T-helper 22 cell (primary cell): ENCODE data around the gene OR8A1.

Experiments
- DNase-seq: peaks from one replicate; pipeline ENCODE4 v3.0.0-alpha.2; 2020; ENCODE audit warnings: low read depth

Gene OR8A1

DNA sequence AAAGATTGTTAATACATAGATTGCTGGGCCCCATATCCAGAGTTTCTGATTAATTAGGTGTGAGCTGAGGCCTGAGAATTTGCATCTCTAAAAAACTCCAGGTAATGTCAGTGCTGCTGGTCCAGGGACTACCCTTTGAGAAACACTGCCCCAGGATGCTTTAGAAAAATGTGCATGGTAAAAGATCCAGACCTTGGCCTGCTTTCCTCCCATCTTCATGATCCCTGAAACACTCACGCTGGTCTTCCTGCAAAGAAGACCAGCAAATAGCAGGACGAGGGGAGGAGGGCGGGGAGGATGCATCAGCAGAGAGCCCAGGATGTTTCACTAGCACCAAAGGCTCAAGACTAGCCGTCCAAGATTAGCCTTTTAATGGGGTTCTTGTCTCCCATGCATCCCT, at the start of gene OR8A1:
TSS of gene OR8A1 (plus strand) at position 301 of the 400 bp plus-strand sequence. CDS start 123 bp downstream, outside the sequence.
- no peak for DNase-seq

GRCh38 chr11:124520550-124520854, 49.3 kb upstream of the OR8A1 start:
- no peak for DNase-seq

- DNase-seq = no peak
Measured at GRCh38 chr11:124533626-124534025, 36.2 kb upstream of the OR8A1 start.

- no peak for DNase-seq
Measured at GRCh38 chr11:124534051-124534450, 35.7 kb upstream of the OR8A1 start.

DNA sequence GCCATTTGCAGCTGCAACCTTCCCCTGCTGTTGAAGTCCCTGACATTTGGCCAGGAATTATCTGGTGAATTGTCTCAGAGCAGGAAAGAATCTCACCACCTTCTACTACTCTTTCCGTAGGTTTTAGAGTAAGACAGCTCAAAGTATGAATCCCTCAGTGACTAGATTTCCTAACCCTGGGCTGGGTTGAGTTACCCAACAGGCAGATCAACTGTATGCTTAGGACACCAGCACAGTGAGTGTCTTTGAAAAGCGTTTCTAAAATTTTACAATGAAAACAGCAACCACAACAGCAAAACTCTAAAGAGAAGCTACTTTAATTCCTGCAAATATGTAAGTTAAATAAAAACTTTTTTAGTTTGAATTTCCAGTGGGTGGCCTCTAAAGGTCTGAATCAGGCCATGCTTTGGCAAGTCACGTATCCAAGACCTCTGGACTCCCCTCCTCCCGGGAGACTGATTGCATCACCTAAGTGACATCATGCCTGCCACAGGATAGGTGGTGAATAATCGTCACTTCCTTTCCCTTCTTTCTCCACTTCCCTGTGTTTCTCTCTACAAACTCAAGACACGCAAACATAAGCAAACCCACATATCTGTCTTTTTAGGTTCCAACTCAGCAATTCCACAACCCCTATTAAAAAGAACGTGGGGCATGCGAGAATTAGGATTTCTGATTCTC, 34.1 kb upstream of the OR8A1 start:
- no peak for DNase-seq

DNA sequence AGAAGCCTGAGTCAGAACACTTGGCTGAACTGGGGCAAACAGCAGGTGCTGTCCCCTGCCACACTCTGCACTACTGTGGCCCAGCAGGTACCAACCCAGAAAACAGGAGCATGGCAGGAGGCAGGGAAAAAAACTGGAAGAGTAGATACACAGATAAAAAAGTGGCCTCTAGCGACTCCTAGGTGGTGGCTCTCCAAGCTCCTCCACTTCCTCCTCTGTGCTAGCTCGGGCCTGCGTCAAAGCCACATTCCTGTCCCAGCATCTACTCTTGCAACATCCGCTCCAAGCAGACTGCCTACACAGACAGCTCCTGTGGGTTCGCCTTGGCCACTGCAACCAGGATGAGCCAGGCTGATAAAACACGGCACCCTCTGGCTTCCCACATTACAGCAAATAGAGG, 33.3 kb upstream of the OR8A1 start:
- no peak for DNase-seq

- DNase-seq = no peak
Measured at GRCh38 chr11:124538019-124538418, 31.8 kb upstream of the OR8A1 start.

GRCh38 chr11:124541204-124541603, 28.6 kb upstream of the OR8A1 start:
- DNase-seq = no peak

GRCh38 chr11:124543145-124543544, 26.7 kb upstream of the OR8A1 start:
- no peak for DNase-seq

- DNase-seq = no peak
Measured at GRCh38 chr11:124543554-124543953, 26.2 kb upstream of the OR8A1 start, which contains the start of gene OR8B12. TSS of gene OR8B12 (minus strand) at chr11:124543654. CDS start at chr11:124543654, 0 bp downstream.

DNA sequence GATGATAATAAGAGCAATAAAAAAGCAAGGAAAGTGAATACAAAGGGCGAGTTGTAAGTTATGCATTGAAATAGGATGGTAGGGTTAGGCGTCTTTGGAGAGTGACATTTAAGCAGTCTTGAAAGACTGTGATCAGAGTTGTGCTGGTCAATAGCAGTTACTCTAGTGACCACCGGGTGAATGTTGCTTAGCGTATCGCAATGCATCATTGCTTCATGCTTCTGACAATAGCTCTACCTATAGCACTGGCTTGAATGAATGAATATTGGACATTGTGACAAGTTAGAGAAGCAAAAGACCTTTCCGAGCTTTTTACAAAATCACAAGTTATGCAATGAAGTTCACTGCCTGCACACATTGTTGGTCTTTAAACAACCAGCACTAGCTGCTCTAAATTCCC, 18.6 kb upstream of the OR8A1 start:
- no peak for DNase-seq

DNA sequence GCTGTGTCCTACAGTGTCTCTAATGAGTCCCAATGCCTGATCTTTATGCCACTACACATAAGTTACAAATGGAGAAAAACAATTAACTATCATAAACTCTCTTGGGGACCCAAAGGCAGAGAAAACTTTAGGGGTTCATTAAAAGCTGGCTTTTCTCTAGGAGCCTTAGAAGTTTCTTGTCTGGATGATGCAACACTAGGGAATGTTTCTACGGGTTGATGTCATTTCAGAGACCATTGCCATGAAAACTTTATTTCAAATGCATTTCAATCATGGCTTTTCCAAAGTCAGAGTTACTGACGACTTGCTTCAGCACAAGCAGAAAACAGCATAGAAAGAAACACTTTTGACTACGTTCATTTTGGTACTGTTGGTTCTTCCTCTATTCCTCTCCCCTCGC, 17.8 kb upstream of the OR8A1 start:
- DNase-seq = no peak

- no peak for DNase-seq
Measured at GRCh38 chr11:124556828-124557227, 13.0 kb upstream of the OR8A1 start.

DNA sequence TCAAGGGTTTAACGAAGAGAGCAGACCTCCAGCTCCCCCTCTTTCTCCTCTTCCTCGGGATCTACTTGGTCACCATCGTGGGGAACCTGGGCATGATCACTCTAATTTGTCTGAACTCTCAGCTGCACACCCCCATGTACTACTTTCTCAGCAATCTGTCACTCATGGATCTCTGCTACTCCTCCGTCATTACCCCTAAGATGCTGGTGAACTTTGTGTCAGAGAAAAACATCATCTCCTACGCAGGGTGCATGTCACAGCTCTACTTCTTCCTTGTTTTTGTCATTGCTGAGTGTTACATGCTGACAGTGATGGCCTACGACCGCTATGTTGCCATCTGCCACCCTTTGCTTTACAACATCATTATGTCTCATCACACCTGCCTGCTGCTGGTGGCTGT, 363 bp downstream of the OR8A1 start:
- no peak for DNase-seq

DNA sequence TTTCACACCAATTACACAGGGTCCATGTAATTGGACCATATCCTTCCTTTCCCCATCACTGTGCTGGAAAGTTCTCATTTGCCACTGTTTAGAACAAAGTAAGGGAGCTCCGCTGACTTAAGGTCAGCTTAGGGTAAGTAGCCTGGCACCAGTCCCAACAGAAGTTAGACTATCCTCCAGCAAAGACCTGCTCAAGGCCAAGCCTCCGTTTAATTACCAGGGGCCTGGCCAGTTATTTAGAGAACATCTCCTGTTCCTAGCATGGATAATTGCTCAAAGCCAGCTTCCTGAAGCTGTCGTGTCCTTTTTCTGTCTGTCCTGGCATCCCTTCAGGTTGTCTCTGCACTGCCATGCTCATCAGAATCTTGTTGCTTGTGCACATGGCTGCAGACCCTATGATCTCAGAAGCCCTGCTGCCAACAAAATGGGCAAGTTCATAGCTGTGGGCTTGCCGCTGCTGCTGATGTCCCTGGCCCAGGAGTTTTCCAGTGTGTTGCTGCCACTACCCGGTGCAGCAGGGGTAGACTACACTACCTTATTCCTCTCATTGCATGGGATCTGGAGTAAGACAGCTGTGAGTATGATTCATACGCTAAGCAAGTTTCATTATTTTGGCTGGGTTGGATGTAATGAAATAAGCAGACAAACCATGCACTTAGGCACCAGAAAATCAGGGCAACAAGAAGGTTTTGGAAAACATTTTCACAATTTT, 8.1 kb downstream of the OR8A1 start:
- no peak for DNase-seq

- DNase-seq = no peak
Measured at GRCh38 chr11:124578761-124579160, 9.0 kb downstream of the OR8A1 start.

DNA sequence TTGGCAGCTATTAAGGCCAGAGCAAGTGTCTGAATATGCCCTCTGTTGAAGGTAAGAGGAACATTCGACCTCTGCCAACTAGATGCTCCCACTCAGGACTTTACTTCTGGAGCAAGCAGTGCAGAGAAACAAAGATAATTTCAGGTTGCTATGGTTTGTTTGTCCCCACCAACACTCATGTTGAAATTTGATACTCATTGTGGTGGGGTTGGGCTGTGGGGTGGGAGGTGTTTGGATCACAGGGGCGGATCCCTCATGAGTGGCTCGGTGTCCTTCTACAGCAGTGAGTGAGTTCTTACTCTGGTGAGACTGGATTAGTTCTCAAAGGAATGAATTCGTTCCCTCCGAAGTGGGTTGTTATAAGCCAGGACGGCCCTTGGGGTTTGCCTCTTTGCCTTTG, 12.0 kb downstream of the OR8A1 start:
- DNase-seq = no peak

DNA sequence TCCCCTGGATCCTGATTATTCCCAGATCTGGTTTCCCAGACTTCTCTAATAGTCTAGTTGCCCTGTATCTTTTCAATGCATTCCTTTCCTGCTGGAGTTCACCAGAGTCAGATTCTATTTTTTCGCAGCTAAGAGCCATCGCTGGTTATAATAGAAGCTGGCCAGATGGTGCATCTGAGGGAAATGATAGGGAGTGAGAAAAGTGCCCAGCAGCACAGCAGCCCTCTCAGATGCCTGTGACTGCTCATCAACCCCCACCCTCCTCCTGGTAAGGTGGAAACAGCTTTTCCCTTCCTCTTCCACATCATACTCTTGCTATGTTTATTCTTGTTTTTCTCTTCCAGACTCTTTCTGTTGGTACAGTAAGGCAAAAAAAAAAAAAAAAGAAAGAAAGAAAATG, 12.8 kb downstream of the OR8A1 start:
- DNase-seq = no peak

DNA sequence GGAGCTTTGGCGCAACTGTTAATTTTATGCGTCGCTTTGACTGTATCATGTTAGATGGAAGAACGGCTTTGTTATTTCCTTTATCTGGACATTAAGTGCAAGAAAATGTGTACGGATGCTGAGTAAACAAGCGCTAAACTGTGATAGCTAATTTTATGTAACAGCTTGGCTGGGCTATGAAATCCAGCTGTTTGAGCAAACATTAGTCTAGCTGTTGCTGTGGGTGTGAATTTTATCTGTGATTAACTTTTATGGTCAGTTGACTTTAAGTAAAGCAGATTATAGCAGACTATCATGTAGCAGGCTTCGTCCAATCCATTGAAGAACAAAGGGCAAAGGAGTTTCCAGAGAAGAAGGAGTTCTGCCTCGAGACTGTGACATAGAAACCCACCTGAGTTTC, 14.0 kb downstream of the OR8A1 start:
- no peak for DNase-seq

GRCh38 chr11:124584681-124585372, 15.0 kb downstream of the OR8A1 start:
- no peak for DNase-seq

DNA sequence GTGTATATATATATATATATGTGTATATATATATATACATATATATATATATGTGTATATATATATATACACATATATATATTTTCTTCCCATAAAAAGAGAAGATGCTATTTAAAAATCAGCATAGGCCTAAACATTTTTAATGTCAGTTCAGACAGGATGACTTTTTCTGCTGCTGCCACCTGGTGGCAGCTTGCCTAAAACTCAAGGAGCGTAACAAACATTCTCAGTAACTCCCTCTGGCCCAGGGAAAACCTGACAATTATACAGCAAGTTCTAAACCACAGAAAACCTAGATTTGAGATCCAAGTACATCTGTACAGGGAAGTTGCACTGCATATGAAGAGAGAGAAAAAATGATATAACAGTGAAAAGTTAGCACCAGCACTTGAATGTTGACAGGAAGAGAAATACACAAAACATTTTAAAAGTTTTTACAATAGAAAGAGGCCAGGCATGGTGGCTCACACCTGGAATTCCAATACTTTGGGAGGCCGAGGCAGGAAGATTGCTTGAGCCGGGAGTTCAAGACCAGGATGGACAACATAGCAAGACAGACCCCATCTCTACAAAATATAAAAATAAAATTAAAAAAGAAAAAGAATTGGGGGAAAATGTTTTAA, 16.6 kb downstream of the OR8A1 start:
- DNase-seq = no peak

GRCh38 chr11:124591430-124591829, 21.6 kb downstream of the OR8A1 start:
- DNase-seq = no peak

DNA sequence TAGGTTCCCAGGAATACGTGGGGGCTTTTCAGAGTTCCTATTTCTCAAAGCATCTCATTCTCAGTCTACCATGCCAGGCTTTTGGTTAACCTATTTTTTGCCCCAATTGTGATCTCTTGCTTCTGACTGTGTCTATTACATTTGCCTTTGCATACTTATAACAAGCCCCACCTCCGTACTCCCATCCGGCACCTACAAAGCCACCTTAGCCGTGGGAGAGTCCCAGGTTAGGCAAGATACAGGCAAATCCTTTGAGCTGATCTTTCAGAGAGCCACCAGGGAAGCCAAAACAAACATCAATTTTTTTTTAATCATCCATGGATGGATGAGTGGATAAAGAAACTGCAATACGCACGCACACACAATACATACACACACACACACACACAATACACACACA, 22.8 kb downstream of the OR8A1 start:
- no peak for DNase-seq
